Effector CD8-positive, alpha-beta T cell (primary cell): Measurements from ENCODE around the gene PCGF3.

Experiments
- DNase-seq: peaks from one replicate; lab custom pipeline; 2025; lab: John Stamatoyannopoulos, UW
- total RNA-seq, 4 experiments: gene quantifications; one replicate each; lab custom pipeline; 2026; lab: John Stamatoyannopoulos, UW

PCGF3 gene
- 52.3 to 103 (median 74.5) reads per million in 4 experiments for total RNA-seq

- peak; percentile 96 for DNase-seq
These were observed at the start of gene PCGF3 for GRCh38 chr4:705278-706082. Gene PCGF3, plus strand, starts transcription at chr4:705832. Its CDS starts 27,849 bp downstream, at chr4:733681.

GRCh38 chr4:656436-657337 lies 48.9 kb upstream of the PCGF3 start:
- no peak for DNase-seq

- no peak for DNase-seq
These were observed 48.2 kb upstream of the PCGF3 start for GRCh38 chr4:657338-657833.

- no peak for DNase-seq
These were observed 47.6 kb upstream of the PCGF3 start for GRCh38 chr4:657834-658667.

GRCh38 chr4:658681-659667 lies 46.7 kb upstream of the PCGF3 start:
- no peak for DNase-seq

- no peak for DNase-seq
These were observed 45.8 kb upstream of the PCGF3 start for GRCh38 chr4:659851-660250.

- no peak for DNase-seq
These were observed 45.2 kb upstream of the PCGF3 start for GRCh38 chr4:660401-660800.

- no peak for DNase-seq
These were observed 44.4 kb upstream of the PCGF3 start for GRCh38 chr4:661231-661630.

- DNase-seq = no peak
These were observed 43.5 kb upstream of the PCGF3 start for GRCh38 chr4:661881-662761.

- no peak for DNase-seq
These were observed 42.6 kb upstream of the PCGF3 start for GRCh38 chr4:663046-663437.

GRCh38 chr4:663438-664428 lies 41.9 kb upstream of the PCGF3 start:
- DNase-seq = peak; percentile 69

- no peak for DNase-seq
These were observed 40.9 kb upstream of the PCGF3 start for GRCh38 chr4:664713-665231.

GRCh38 chr4:665381-665750 lies 40.3 kb upstream of the PCGF3 start:
- DNase-seq = no peak

GRCh38 chr4:665751-666435 lies 39.7 kb upstream of the PCGF3 start:
- no peak for DNase-seq

GRCh38 chr4:666436-666810 lies 39.2 kb upstream of the PCGF3 start:
- DNase-seq = no peak

- no peak for DNase-seq
These were observed 38.6 kb upstream of the PCGF3 start for GRCh38 chr4:666822-667544.

- DNase-seq = no peak
These were observed 38.1 kb upstream of the PCGF3 start for GRCh38 chr4:667545-667925.
